Activated CD8-positive, alpha-beta memory T cell treated with anti-CD3 and anti-CD28 coated beads for 4 hours (primary cell): ENCODE data around the gene SAMD4A.
"Not testable (repeated sequence)": the region's sequence is repeated elsewhere in the genome, so short reads cannot be mapped to it uniquely, and the experiment has no call there.

Source experiments
- DNase-seq, 2 donors: peaks; one replicate each; pipeline ENCODE4 v3.0.0-alpha.2; 2020; ENCODE audit warnings: low read depth in 2 of 2

Gene SAMD4A

GRCh38 chr14:54728700-54729527 lies 162.0 kb downstream of the SAMD4A start:
- no peak for DNase-seq

GRCh38 chr14:54730156-54730961 lies 163.4 kb downstream of the SAMD4A start:
- no peak for DNase-seq

- DNase-seq: no peak
Observed at GRCh38 chr14:54734966-54735365, 168.0 kb downstream of the SAMD4A start.

- no peak for DNase-seq
Observed at GRCh38 chr14:54735424-54735823, 168.5 kb downstream of the SAMD4A start.

- no peak for DNase-seq
Observed at GRCh38 chr14:54737132-54737711, 170.3 kb downstream of the SAMD4A start.

GRCh38 chr14:54738009-54738408 lies 171.1 kb downstream of the SAMD4A start:
- no peak for DNase-seq

- no peak for DNase-seq
Observed at GRCh38 chr14:54739514-54739913, 172.6 kb downstream of the SAMD4A start.

- DNase-seq: no peak
Observed at GRCh38 chr14:54742492-54743350, 175.8 kb downstream of the SAMD4A start.

- no peak for DNase-seq
Observed at GRCh38 chr14:54743382-54743781, 176.5 kb downstream of the SAMD4A start.

GRCh38 chr14:54746019-54746418 lies 179.1 kb downstream of the SAMD4A start:
- no peak for DNase-seq

- DNase-seq: no peak
Observed at GRCh38 chr14:54747616-54748015, 180.7 kb downstream of the SAMD4A start.

GRCh38 chr14:54749180-54749579 lies 182.3 kb downstream of the SAMD4A start:
- DNase-seq: no peak

- no peak for DNase-seq
Observed at GRCh38 chr14:54749727-54750126, 182.8 kb downstream of the SAMD4A start.

- DNase-seq: not testable (repeated sequence)
Observed at GRCh38 chr14:54752611-54753010, 185.7 kb downstream of the SAMD4A start.

GRCh38 chr14:54753396-54753795 lies 186.5 kb downstream of the SAMD4A start:
- DNase-seq: not testable (repeated sequence)

GRCh38 chr14:54754116-54754622 lies 187.2 kb downstream of the SAMD4A start:
- DNase-seq: no peak

- DNase-seq: no peak
Observed at GRCh38 chr14:54754623-54755386, 187.9 kb downstream of the SAMD4A start.

- no peak for DNase-seq
Observed at GRCh38 chr14:54756656-54757392, 189.9 kb downstream of the SAMD4A start.

GRCh38 chr14:54758041-54758440 lies 191.1 kb downstream of the SAMD4A start:
- no peak for DNase-seq
